ENCODE measurements around the gene FAM98B. TPM values are rescaled to one million over a fixed set of nuclear protein-coding genes. Genes with fewer than 3 reads are reported as not detected.

The FAM98B gene
- total and polyA plus RNA-seq, 9 of the 15 experiments (the other 6 are each of a cell fraction or from before 2014, with no cell fraction given): 3.1 to 42.0 (median 9.4) TPM

DNA sequence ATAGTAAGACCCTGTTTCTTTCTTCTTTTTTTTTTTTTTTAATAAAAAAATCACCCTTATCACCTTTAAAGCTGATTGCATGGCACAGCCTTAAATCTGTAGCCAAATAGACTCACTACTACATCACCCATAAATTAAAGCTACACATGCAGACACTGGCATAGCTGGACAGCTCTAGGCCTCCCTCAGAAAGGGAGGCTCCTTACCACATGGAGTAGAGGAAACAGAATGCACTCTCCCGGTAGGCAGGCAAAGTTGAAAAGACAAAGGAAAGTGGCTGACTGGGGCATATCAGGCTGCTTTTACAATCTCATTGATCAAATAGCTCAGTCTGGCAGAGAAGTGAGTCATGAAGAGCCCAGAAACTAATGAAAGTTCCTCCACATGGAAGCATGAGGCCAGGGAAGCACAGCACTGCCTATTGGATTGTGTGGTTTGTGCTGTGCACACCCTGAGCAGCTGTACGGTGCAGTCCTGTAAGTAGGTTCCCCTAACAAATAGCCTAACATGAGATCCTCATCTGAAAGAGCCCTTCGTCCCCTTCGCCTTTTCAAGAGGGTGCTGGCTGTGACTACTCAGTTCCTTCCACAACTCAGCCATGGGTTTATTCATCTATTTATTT is 32.7 kb upstream of the FAM98B start:
- Histone ChIP-seq H3K27me3 (ENCODE audit: control insufficient read depth in 2 of 2, insufficient read depth in 2 of 2, low read length in 2 of 2) (peaks cover 0 to 6% of the 10 kb centered on the region in 2 experiments; a peak in 1 of 5 replicates), H2AFZ (ENCODE audit: low read depth, low read length) (no peak overlapping the region), H3K27ac (ENCODE audit: extremely low read depth, low read depth, low read length) (no peak overlapping the region), H4K20me1 (replicated peaks; ENCODE audit: control insufficient read depth, insufficient read depth, low read length) (no peaks in the 10 kb centered on the region), H3K4me2 (ENCODE audit: insufficient read depth, low read length) (no peak overlapping the region), H3K9me1 (ENCODE audit: control insufficient read depth, insufficient read depth, low read length) (no peaks in the 10 kb centered on the region), H3K36me3 (ENCODE audit: control insufficient read depth, insufficient read depth, low read length) (no peaks in the 10 kb centered on the region), H3K79me2 (ENCODE audit: control insufficient read depth, insufficient read depth, low read length) (no peaks in the 10 kb centered on the region), H3K9me3 (replicated peaks; ENCODE audit: control insufficient read depth, insufficient read depth, low read depth, low read length) (no peaks in the 10 kb centered on the region), H3K9ac (ENCODE audit: insufficient read depth in 1 of 2, low read depth in 2 of 2, low read length in 2 of 2) (no peak overlapping the region), H3K4me3 (no peak overlapping the region), H3K4me1 (replicated peaks in 1 of 2; ENCODE audit: control insufficient read depth in 2 of 2, insufficient read depth in 2 of 2, low read length in 2 of 2) (no peaks in the 10 kb centered on the region; a peak in 1 of 5 replicates)
- ATAC-seq: no peak; the same call in 2 of the 3 replicates
- no peak for FAIRE-seq
- no peak for DNase-seq (ENCODE audit: extremely low read depth in 1 of 4, low spot score in 3 of 4)
- no TSS peak for BruUV-seq (replicated peaks)
- in situ Hi-C loops (cut with MboI): no loop called here
- 7% methylated on average over 4 of the region's 4 CpGs for WGBS (ENCODE audit: insufficient coverage, low coverage, missing lambda C conversion rate)
- ChIA-PET POLR2A (no interaction called here), CTCF (ENCODE audit: low intra/inter-chr PET ratio) (no interaction called here)
- intact Hi-C loops (cut with micrococcal nuclease): no loop called here
- peak; percentile 7 for TF ChIP-seq RBM25 (IDR thresholded peaks at IDR 0.05; ENCODE audit: low read depth, low read length, severe bottlenecking)
- no peak for TF ChIP-seq TARDBP (IDR thresholded peaks at IDR 0.05)

DNA sequence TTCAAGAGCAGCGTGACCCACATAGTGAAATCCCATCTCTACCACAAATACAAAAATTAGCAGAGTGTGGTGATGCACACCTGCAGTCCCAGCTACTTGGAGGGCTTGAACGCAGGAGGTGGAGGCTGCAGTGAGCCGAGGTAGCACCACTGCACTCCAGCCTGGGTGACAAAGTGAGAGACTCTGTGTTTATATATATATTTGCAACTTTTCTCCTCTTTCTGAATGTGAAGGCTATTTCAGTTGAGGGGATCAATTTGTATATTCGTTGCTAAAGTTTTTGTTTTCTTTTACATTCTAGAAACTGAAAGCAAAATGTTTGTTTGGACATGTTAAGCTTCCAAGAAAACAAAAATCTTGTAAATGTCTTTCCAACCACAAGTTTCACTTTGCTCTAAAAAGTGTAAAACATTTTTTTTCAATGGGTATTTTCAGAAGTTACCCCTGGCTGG is 29.8 kb upstream of the FAM98B start:
- H3K4me3 ChIP-seq: no peak overlapping the region
- no peaks in the 10 kb centered on the region; a peak in 1 of 5 replicates for H3K4me1 ChIP-seq (replicated peaks in 1 of 2; ENCODE audit: control insufficient read depth in 2 of 2, insufficient read depth in 2 of 2, low read length in 2 of 2)
- no peaks in the 10 kb centered on the region for H3K9me3 ChIP-seq (replicated peaks; ENCODE audit: control insufficient read depth, insufficient read depth, low read depth, low read length)
- 6% methylated on average over 4 of the region's 4 CpGs for WGBS (ENCODE audit: insufficient coverage, low coverage, missing lambda C conversion rate)
- H3K4me2 ChIP-seq (ENCODE audit: insufficient read depth, low read length): no peak overlapping the region
- no peak for FAIRE-seq
- no peaks in the 10 kb centered on the region for H3K9me1 ChIP-seq (ENCODE audit: control insufficient read depth, insufficient read depth, low read length)
- TF ChIP-seq ZNF184 (CRISPR knock-in tag; IDR thresholded peaks at IDR 0.05) (no peak), ID3 (CRISPR knock-in tag; IDR thresholded peaks at IDR 0.05) (no peak), ID3 (tag; IDR thresholded peaks at IDR 0.05) (no peak), EP300 (IDR thresholded peaks at IDR 0.05; ENCODE audit: low read length) (no peak), POLR3A (IDR thresholded peaks at IDR 0.05; ENCODE audit: borderline replicate concordance, extremely low read depth, insufficient read depth, insufficient read length) (no peak), RBM22 (IDR thresholded peaks at IDR 0.05; ENCODE audit: low read depth, low read length, poor library complexity, severe bottlenecking) (no peak)
- no peaks in the 10 kb centered on the region for H3K79me2 ChIP-seq (ENCODE audit: control insufficient read depth, insufficient read depth, low read length)
- H4K20me1 ChIP-seq (replicated peaks; ENCODE audit: control insufficient read depth, insufficient read depth, low read length): no peaks in the 10 kb centered on the region
- ATAC-seq: no peak
- BruUV-seq (replicated peaks): no TSS peak
- intact Hi-C loops (cut with micrococcal nuclease): no loop called here
- H3K27me3 ChIP-seq (ENCODE audit: control insufficient read depth in 2 of 2, insufficient read depth in 2 of 2, low read length in 2 of 2): no peaks in the 10 kb centered on the region
- in situ Hi-C loops (cut with MboI): no loop called here
- H3K36me3 ChIP-seq (ENCODE audit: control insufficient read depth, insufficient read depth, low read length): no peaks in the 10 kb centered on the region
- CTCF ChIA-PET (ENCODE audit: low intra/inter-chr PET ratio): no interaction called here
- POLR2A ChIA-PET: interaction anchor here (1.1 kb wide), 1 partner anchor 30 kb away, joined by 3 read pairs; the partner anchor contains the start of gene FAM98B
- DNase-seq (ENCODE audit: extremely low read depth in 1 of 4, low spot score in 3 of 4): no peak
- H3K9ac ChIP-seq (ENCODE audit: insufficient read depth in 1 of 2, low read depth in 2 of 2, low read length in 2 of 2): no peak overlapping the region
- no peak overlapping the region for H3K27ac ChIP-seq (ENCODE audit: extremely low read depth, low read depth, low read length)
- 0 out of 2 replicates have a peak overlapping the region, but pooled peaks have one; percentile 24 for H2AFZ ChIP-seq (ENCODE audit: low read depth, low read length)
